Mesothelial cell of epicardium (in vitro differentiated cells): Measurements from ENCODE around the gene ZMYND8. TPM values are rescaled to one million over a fixed set of nuclear protein-coding genes. Genes with fewer than 3 reads are reported as not detected.

Source experiments
- DNase-seq, 2 experiments: peaks; one replicate each; pipeline ENCODE4 v3.0.0; 2021; ENCODE audit warnings: low spot score in 2 of 2; ENCODE audit not compliant: unreplicated experiment in 2 of 2
- H3K27ac Mint-ChIP-seq: 2 replicates; pipeline ENCODE4 v1.8.0; 2021; ENCODE audit warnings: mixed read lengths
- H3K27me3 Mint-ChIP-seq: 2 replicates; pipeline ENCODE4 v1.8.0; 2021; ENCODE audit warnings: low read depth, mixed read lengths
- H3K36me3 Mint-ChIP-seq: 2 replicates; pipeline ENCODE4 v1.8.0; 2021; ENCODE audit warnings: mixed read lengths
- H3K4me1 Mint-ChIP-seq: 2 replicates; pipeline ENCODE4 v1.8.0; 2021; ENCODE audit warnings: mixed read lengths
- H3K4me3 Mint-ChIP-seq: 2 replicates; pipeline ENCODE4 v1.8.0; 2021; ENCODE audit warnings: mild to moderate bottlenecking, moderate library complexity, mixed read lengths
- H3K9me3 Mint-ChIP-seq: 2 replicates; pipeline ENCODE4 v1.8.0; 2021; ENCODE audit warnings: mixed read lengths
- total RNA-seq: library from RNA; stranded (reverse); gene quantifications from 3 replicates; pipeline ENCODE4 v1.2.1, GENCODE V29; 2021
- TF ChIP-seq, protein P1 (sequence below): fragments of 200-600 bp; sonication (generic); IDR thresholded peaks from one replicate; pipeline ENCODE4 v1.5.0; 2021; ENCODE audit warnings: antibody characterized with exemption; ENCODE audit not compliant: unreplicated experiment

The ZMYND8 gene
- total RNA-seq, 1 donor from 2014 or later, result 120 TPM

GRCh38 chr20:47230811-47231256, 125.7 kb downstream of the ZMYND8 start:
- Mint-ChIP-seq H3K4me3 (no peak overlapping the region), H3K4me1 (peaks cover 8% of the 10 kb centered on the region), H3K27me3 (no peaks in the 10 kb centered on the region), H3K27ac (no peak overlapping the region), H3K36me3 (peaks cover 46% of the 10 kb centered on the region), H3K9me3 (no peaks in the 10 kb centered on the region)
- no peak for DNase-seq
- TF ChIP-seq, protein P1, sequence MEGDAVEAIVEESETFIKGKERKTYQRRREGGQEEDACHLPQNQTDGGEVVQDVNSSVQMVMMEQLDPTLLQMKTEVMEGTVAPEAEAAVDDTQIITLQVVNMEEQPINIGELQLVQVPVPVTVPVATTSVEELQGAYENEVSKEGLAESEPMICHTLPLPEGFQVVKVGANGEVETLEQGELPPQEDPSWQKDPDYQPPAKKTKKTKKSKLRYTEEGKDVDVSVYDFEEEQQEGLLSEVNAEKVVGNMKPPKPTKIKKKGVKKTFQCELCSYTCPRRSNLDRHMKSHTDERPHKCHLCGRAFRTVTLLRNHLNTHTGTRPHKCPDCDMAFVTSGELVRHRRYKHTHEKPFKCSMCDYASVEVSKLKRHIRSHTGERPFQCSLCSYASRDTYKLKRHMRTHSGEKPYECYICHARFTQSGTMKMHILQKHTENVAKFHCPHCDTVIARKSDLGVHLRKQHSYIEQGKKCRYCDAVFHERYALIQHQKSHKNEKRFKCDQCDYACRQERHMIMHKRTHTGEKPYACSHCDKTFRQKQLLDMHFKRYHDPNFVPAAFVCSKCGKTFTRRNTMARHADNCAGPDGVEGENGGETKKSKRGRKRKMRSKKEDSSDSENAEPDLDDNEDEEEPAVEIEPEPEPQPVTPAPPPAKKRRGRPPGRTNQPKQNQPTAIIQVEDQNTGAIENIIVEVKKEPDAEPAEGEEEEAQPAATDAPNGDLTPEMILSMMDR, result no peak

DNA sequence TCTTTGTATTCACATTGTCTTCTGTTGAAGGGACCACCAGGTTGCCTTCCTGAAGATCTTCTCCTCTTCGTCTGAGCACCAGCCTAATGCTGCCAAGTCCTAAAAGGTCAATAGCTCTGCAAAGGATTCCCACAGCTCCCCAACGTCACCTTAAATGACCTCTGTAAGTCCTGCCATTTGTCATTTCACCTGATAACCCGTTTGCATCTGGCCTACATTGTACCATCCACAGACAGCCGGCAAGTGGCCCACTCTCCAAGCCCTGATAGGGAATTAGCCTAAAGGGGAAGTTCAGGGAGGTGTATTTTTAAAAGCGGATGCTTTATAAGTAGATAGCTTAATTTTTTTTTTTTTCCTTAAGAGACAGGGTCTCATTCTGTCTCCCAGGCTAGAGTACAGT, 127.8 kb downstream of the ZMYND8 start:
- Mint-ChIP-seq H3K9me3 (no peaks in the 10 kb centered on the region), H3K27ac (no peak overlapping the region), H3K4me1 (peaks cover 8% of the 10 kb centered on the region), H3K36me3 (peaks cover 47% of the 10 kb centered on the region), H3K27me3 (no peaks in the 10 kb centered on the region), H3K4me3 (no peak overlapping the region)
- no peak for DNase-seq
- TF ChIP-seq, protein P1, result no peak

DNA sequence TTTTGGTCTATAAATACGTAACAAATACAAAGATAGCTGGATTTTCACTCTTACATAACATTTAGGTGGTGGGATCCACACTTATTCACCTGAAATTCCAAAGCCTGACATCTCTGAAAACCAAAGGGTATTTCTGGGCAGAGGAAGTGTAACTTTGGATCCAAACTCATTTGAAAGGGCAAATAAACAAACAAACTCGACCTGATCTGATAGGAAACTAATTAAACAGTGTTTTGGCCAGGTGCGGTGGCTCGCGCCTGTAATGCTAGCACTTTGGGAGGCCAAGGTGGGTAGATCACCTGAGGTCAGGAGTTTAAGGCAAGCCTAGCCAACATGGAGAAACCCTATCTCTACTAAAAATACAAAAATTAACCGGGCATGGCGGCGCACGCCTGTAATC, 128.9 kb downstream of the ZMYND8 start:
- no peak for DNase-seq
- Mint-ChIP-seq H3K27me3 (no peaks in the 10 kb centered on the region), H3K36me3 (peaks cover 47% of the 10 kb centered on the region), H3K9me3 (no peaks in the 10 kb centered on the region), H3K4me1 (peaks cover 8% of the 10 kb centered on the region), H3K27ac (no peak overlapping the region), H3K4me3 (no peak overlapping the region)
- TF ChIP-seq, protein P1, result no peak

DNA sequence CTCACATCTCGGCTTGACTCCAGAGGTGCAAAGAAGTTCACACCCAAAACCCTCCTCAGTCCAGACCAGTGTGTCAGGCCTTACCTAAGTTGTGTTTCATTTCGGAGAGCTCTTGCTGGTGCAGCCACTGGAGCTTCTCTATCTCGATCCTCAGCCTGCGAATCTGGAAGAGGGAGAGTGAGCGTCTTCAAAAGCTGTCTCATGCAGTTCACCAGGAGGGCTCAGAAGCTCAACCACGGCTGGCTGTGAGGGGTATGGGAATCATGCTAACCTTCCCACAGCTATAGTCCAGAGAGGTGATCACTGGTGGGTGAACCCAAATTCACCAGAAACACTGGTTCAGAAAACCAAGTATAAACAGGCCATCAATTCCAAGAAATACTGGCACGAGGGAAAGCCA, 129.4 kb downstream of the ZMYND8 start:
- TF ChIP-seq, protein P1, result no peak
- Mint-ChIP-seq H3K4me1 (peaks cover 8% of the 10 kb centered on the region), H3K4me3 (no peak overlapping the region), H3K27ac (no peak overlapping the region), H3K9me3 (no peaks in the 10 kb centered on the region), H3K27me3 (no peaks in the 10 kb centered on the region), H3K36me3 (peaks cover 49% of the 10 kb centered on the region)
- no peak for DNase-seq

DNA sequence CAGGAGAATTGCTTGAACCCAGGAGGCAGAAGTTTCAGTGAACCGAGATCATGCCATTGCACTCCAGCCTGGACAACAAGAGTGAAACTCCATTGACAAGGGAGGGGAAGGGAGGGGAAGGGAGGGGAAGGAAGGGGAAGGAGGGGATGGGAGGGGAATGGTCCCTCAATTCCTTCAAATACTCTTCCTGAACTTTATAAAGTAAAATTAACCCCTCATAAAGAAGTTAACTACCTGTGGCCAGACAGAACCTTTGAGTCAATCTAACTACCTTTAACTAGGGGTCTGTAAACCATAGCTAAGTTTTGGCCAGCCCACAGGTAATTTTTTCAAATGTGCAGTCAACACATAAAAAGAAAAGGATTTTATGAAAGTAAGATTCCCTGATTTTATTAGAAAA, 131.0 kb downstream of the ZMYND8 start:
- TF ChIP-seq, protein P1, result no peak
- no peak overlapping the region for H3K4me3 Mint-ChIP-seq
- H3K4me1 Mint-ChIP-seq, result no peaks in the 10 kb centered on the region
- H3K36me3 Mint-ChIP-seq, result peaks cover 57% of the 10 kb centered on the region
- no peaks in the 10 kb centered on the region for H3K27me3 Mint-ChIP-seq
- no peak for DNase-seq
- no peaks in the 10 kb centered on the region for H3K9me3 Mint-ChIP-seq
- H3K27ac Mint-ChIP-seq, result no peak overlapping the region

DNA sequence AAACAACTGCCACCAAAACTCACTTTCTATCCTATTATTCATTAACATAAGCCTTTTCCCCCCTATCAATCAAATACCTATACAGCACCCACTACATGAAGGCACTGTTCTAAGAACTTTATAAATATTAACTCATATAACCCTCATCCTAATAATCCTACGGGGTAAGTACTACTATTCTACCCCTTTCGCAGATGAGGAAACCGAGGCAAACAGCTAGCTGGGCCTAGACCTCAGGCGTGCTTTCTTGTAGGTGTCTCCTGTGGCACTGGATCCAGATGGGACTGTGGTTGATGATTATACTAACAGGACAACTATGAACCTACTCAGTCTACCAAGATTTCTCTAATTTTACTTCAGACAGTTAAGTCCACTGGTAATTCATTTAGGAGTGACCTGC, 131.6 kb downstream of the ZMYND8 start:
- Mint-ChIP-seq H3K36me3 (peaks cover 62% of the 10 kb centered on the region), H3K27me3 (no peaks in the 10 kb centered on the region), H3K9me3 (no peaks in the 10 kb centered on the region), H3K4me3 (no peak overlapping the region), H3K27ac (no peak overlapping the region), H3K4me1 (no peaks in the 10 kb centered on the region)
- TF ChIP-seq, protein P1, result no peak
- no peak for DNase-seq
